Panc1 (cell line): Measurements from ENCODE around the gene PTPRA. TPM values are rescaled to one million over a fixed set of nuclear protein-coding genes. Genes with fewer than 3 reads are reported as not detected.
A peak's percentile ranks its signal among the peaks of the same experiment; 100 is the strongest.

Experiments used
- ATAC-seq: fragments of 200-7000 bp; cut with Tn5 transposase; 2 replicates; pipeline ENCODE4 v1.9.1; 2020; ENCODE audit warnings: mild to moderate bottlenecking, moderate library complexity
- BruUV-seq: library from RNA; stranded (reverse); fragments of 400-500 nt; replicated peaks from 2 replicates; lab custom pipeline; 2021; lab: Mats Ljungman, UMichigan
- CTCF ChIA-PET: fragments of 300-600 bp; sonication (Branson Sonifier 250); formaldehyde crosslinking; loops from one replicate; lab custom pipeline; 2022; ENCODE audit warnings: antibody characterized with exemption; lab: Charles Lee
- POLR2A ChIA-PET: fragments of 300-600 bp; sonication (Branson Sonifier 250); formaldehyde crosslinking; loops from one replicate; lab custom pipeline; 2022; ENCODE audit warnings: antibody characterized with exemption; lab: Charles Lee
- DNase-seq: peaks from one replicate; pipeline ENCODE4 v3.0.0-alpha.2; 2010; ENCODE audit warnings: low read depth, low spot score
- H3K27ac ChIP-seq: 2 replicates; pipeline ENCODE4 v1.5.1; 2011; ENCODE audit warnings: mild to moderate bottlenecking, low read length, inconsistent platforms
- H3K27me3 ChIP-seq: fragments of 200-500 bp; sonication (Bioruptor generic); 2 replicates; pipeline ENCODE4 v1.6.0; 2014; ENCODE audit warnings: low read length, inconsistent platforms; ENCODE audit not compliant: control insufficient read depth, insufficient read depth
- H3K36me3 ChIP-seq: fragments of 200-500 bp; sonication (Bioruptor generic); 2 replicates; pipeline ENCODE4 v1.5.1; 2014; ENCODE audit warnings: inconsistent platforms, mild to moderate bottlenecking, low read length, moderate library complexity; ENCODE audit not compliant: control insufficient read depth, insufficient read depth
- H3K4me1 ChIP-seq: 2 replicates; pipeline ENCODE4 v1.5.1; 2011; ENCODE audit warnings: inconsistent platforms, mild to moderate bottlenecking, low read length, moderate library complexity; ENCODE audit not compliant: control insufficient read depth, insufficient read depth
- H3K4me3 ChIP-seq, 2 experiments: 2 replicates each; pipeline ENCODE4 v1.5.1; 2011 to 2012; ENCODE audit warnings: low read depth in 2 of 2, low read length in 2 of 2, mild to moderate bottlenecking in 2 of 2, inconsistent platforms in 1 of 2, moderate library complexity in 1 of 2
- H3K9me3 ChIP-seq: fragments of 200-500 bp; sonication (Bioruptor generic); 2 replicates; pipeline ENCODE4 v1.5.1; 2014; ENCODE audit warnings: low read depth, mild to moderate bottlenecking, inconsistent platforms, low read length, moderate library complexity; ENCODE audit not compliant: control insufficient read depth, insufficient read depth
- CTCF ChIP-seq: fragments of 450-650 bp; IDR thresholded peaks from 2 replicates; pipeline ENCODE4 v1.5.1; 2017; ENCODE audit warnings: mild to moderate bottlenecking
- POLR2AphosphoS5 ChIP-seq: IDR thresholded peaks from 2 replicates; pipeline ENCODE4 v1.6.1; 2012; ENCODE audit warnings: mild to moderate bottlenecking, low read depth, low read length, moderate library complexity
- REST ChIP-seq, 2 experiments: IDR thresholded peaks; 2 replicates each; pipeline ENCODE4 v1.6.1; 2011 to 2012; ENCODE audit warnings: low read depth in 2 of 2, control low read depth in 1 of 2, low read length in 1 of 2, mild to moderate bottlenecking in 1 of 2, moderate library complexity in 1 of 2; ENCODE audit not compliant: insufficient read depth in 1 of 2
- SIN3A ChIP-seq: IDR thresholded peaks from 2 replicates; pipeline ENCODE4 v1.6.1; 2012; ENCODE audit warnings: low read depth, mild to moderate bottlenecking, low read length, moderate library complexity, borderline replicate concordance; ENCODE audit not compliant: insufficient read depth
- TCF7L2 ChIP-seq: IDR thresholded peaks from 2 replicates; pipeline ENCODE4 v1.6.1; 2011; ENCODE audit warnings: mild to moderate bottlenecking, low read depth, low read length, inconsistent platforms
- in situ Hi-C: cut with HindIII; loops from 2 replicates; pipeline ENCODE4 v1.10.0; 2016; ENCODE audit warnings: low sequenced_read_pairs, low pct_unique_long_range_greater_than_20kb
- intact Hi-C: fragments of 100-400 bp; cut with micrococcal nuclease; formaldehyde crosslinking; loops from one replicate; pipeline ENCODE4 v1.10.0; 2022; ENCODE audit not compliant: unreplicated experiment
- total RNA-seq: library from RNA; stranded (reverse); gene quantifications from one replicate; pipeline ENCODE4 v1.2.1, GENCODE V29; 2021; ENCODE audit not compliant: unreplicated experiment

The PTPRA gene
- total RNA-seq, 1 experiment from 2014 or later, result 56.6 TPM

GRCh38 chr20:2874456-2874855, 1.2 kb downstream of the PTPRA start:
- peak overlapping the region; percentile 86 for H3K27ac ChIP-seq
- in situ Hi-C loops, result no loop called here
- ATAC-seq, result no peak

GRCh38 chr20:2875690-2876203, 2.5 kb downstream of the PTPRA start:
- BruUV-seq, result no TSS peak
- POLR2A ChIA-PET, result no interaction called here
- intact Hi-C loops, result no loop called here

More at GRCh38 chr20:2874456-2874855, 1.2 kb downstream of the PTPRA start:
- intact Hi-C loops, result no loop called here
- POLR2A ChIA-PET, result no interaction called here
- BruUV-seq, result TSS peak; percentile 63
- TF ChIP-seq SIN3A, result no peak
- no peak for TF ChIP-seq CTCF
- no peak for TF ChIP-seq REST (IDR thresholded peaks at IDR 0.05; ENCODE audit: insufficient read depth in 1 of 2, low read depth in 2 of 2, low read length in 1 of 2)
- no peak for TF ChIP-seq TCF7L2
- no peak for TF ChIP-seq POLR2AphosphoS5
- Histone ChIP-seq H3K27me3 (no peaks in the 10 kb centered on the region), H3K4me3 (peak overlapping the region; percentile 80 to 82), H3K9me3 (no peaks in the 10 kb centered on the region), H3K36me3 (no peaks in the 10 kb centered on the region; the same call in 1 of the 2 replicates), H3K4me1 (peaks cover 24% of the 10 kb centered on the region)
- CTCF ChIA-PET, result no interaction called here
- no peak for DNase-seq

More at GRCh38 chr20:2875690-2876203, 2.5 kb downstream of the PTPRA start:
- CTCF ChIA-PET, result no interaction called here
- Histone ChIP-seq H3K27ac (no peak overlapping the region), H3K36me3 (no peaks in the 10 kb centered on the region; the same call in 1 of the 2 replicates), H3K4me1 (peaks cover 19% of the 10 kb centered on the region), H3K4me3 (no peak overlapping the region), H3K27me3 (no peaks in the 10 kb centered on the region), H3K9me3 (no peaks in the 10 kb centered on the region)
- ATAC-seq (no peak), DNase-seq (no peak)
- TF ChIP-seq REST (IDR thresholded peaks at IDR 0.05; ENCODE audit: insufficient read depth in 1 of 2, low read depth in 2 of 2, low read length in 1 of 2), result no peak
- in situ Hi-C loops, result no loop called here
